Progenitor cell of endocrine pancreas (in vitro differentiated cells): ENCODE measurements around the gene FAM227B. TPM values are rescaled to one million over a fixed set of nuclear protein-coding genes. Genes with fewer than 3 reads are reported as not detected.

Experiments
- DNase-seq: peaks from one replicate; pipeline ENCODE4 v3.0.0; 2021; ENCODE audit warnings: low spot score; ENCODE audit not compliant: unreplicated experiment
- H3K27ac Mint-ChIP-seq: 2 replicates; pipeline ENCODE4 v1.8.0; 2021; ENCODE audit warnings: mild to moderate bottlenecking, moderate library complexity, mixed read lengths
- H3K27me3 Mint-ChIP-seq: 2 replicates; pipeline ENCODE4 v1.8.0; 2021; ENCODE audit warnings: mixed read lengths
- H3K36me3 Mint-ChIP-seq: 2 replicates; pipeline ENCODE4 v1.8.0; 2022; ENCODE audit warnings: mixed read lengths; ENCODE audit not compliant: insufficient read depth
- H3K4me1 Mint-ChIP-seq: 2 replicates; pipeline ENCODE4 v1.8.0; 2021; ENCODE audit warnings: low read depth, mixed read lengths
- H3K4me3 Mint-ChIP-seq: 2 replicates; pipeline ENCODE4 v1.8.0; 2021; ENCODE audit warnings: low read depth, mild to moderate bottlenecking, moderate library complexity, mixed read lengths
- H3K9me3 Mint-ChIP-seq: 2 replicates; pipeline ENCODE4 v1.8.0; 2021; ENCODE audit warnings: low read depth, mixed read lengths
- total RNA-seq: library from RNA; stranded (reverse); gene quantifications from 2 replicates; pipeline ENCODE4 v1.2.1, GENCODE V29; 2021
- TF ChIP-seq, protein P1 (sequence below): fragments of 200-600 bp; sonication (generic); IDR thresholded peaks from one replicate; pipeline ENCODE4 v1.5.0; 2021; ENCODE audit warnings: antibody characterized with exemption, mild to moderate bottlenecking; ENCODE audit not compliant: unreplicated experiment

Gene FAM227B
- total RNA-seq, 1 donor from 2014 or later: 8.9 TPM

- peaks cover 6% of the 10 kb centered on the region for H3K4me1 Mint-ChIP-seq
- H3K27me3 Mint-ChIP-seq: no peaks in the 10 kb centered on the region
- H3K27ac Mint-ChIP-seq: no peak overlapping the region
- no peak overlapping the region for H3K4me3 Mint-ChIP-seq
- DNase-seq: no peak
- peaks cover 4% of the 10 kb centered on the region for H3K36me3 Mint-ChIP-seq
- no peaks in the 10 kb centered on the region for H3K9me3 Mint-ChIP-seq
- TF ChIP-seq, protein P1, sequence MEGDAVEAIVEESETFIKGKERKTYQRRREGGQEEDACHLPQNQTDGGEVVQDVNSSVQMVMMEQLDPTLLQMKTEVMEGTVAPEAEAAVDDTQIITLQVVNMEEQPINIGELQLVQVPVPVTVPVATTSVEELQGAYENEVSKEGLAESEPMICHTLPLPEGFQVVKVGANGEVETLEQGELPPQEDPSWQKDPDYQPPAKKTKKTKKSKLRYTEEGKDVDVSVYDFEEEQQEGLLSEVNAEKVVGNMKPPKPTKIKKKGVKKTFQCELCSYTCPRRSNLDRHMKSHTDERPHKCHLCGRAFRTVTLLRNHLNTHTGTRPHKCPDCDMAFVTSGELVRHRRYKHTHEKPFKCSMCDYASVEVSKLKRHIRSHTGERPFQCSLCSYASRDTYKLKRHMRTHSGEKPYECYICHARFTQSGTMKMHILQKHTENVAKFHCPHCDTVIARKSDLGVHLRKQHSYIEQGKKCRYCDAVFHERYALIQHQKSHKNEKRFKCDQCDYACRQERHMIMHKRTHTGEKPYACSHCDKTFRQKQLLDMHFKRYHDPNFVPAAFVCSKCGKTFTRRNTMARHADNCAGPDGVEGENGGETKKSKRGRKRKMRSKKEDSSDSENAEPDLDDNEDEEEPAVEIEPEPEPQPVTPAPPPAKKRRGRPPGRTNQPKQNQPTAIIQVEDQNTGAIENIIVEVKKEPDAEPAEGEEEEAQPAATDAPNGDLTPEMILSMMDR: no peak
Measured at GRCh38 chr15:49644364-49644794, 23.8 kb upstream of the FAM227B start.

GRCh38 chr15:49637857-49638256 lies 17.2 kb upstream of the FAM227B start:
- Mint-ChIP-seq H3K4me1 (no peaks in the 10 kb centered on the region), H3K27ac (peak overlapping the region; percentile 26), H3K4me3 (no peak overlapping the region)

GRCh38 chr15:49628379-49628778 lies 7.8 kb upstream of the FAM227B start:
- peaks cover 6% of the 10 kb centered on the region for H3K9me3 Mint-ChIP-seq
- H3K36me3 Mint-ChIP-seq: peaks cover 19% of the 10 kb centered on the region
- no peak for DNase-seq
- TF ChIP-seq, protein P1: no peak
- peaks cover 2% of the 10 kb centered on the region for H3K4me1 Mint-ChIP-seq
- no peak overlapping the region for H3K27ac Mint-ChIP-seq
- no peak overlapping the region for H3K4me3 Mint-ChIP-seq
- H3K27me3 Mint-ChIP-seq: no peaks in the 10 kb centered on the region

More at GRCh38 chr15:49637857-49638256, 17.2 kb upstream of the FAM227B start:
- Mint-ChIP-seq H3K27me3 (no peaks in the 10 kb centered on the region), H3K9me3 (no peaks in the 10 kb centered on the region), H3K36me3 (peaks cover 15% of the 10 kb centered on the region)
- TF ChIP-seq, protein P1: no peak
- DNase-seq: no peak

- Mint-ChIP-seq H3K4me3 (no peak overlapping the region), H3K36me3 (peaks cover 21% of the 10 kb centered on the region), H3K27ac (no peak overlapping the region), H3K27me3 (no peaks in the 10 kb centered on the region), H3K9me3 (peaks cover 6% of the 10 kb centered on the region), H3K4me1 (peaks cover 7% of the 10 kb centered on the region)
- DNase-seq: no peak
- TF ChIP-seq, protein P1: no peak
Measured at GRCh38 chr15:49627407-49627877, 6.8 kb upstream of the FAM227B start.

GRCh38 chr15:49625460-49626036 lies 4.9 kb upstream of the FAM227B start:
- Mint-ChIP-seq H3K36me3 (peaks cover 22% of the 10 kb centered on the region), H3K27me3 (no peaks in the 10 kb centered on the region), H3K4me3 (no peak overlapping the region), H3K27ac (no peak overlapping the region), H3K9me3 (peaks cover 6% of the 10 kb centered on the region), H3K4me1 (peaks cover 15% of the 10 kb centered on the region)
- TF ChIP-seq, protein P1: no peak
- no peak for DNase-seq
